Measurements from ENCODE around the gene GDF15. TPM values are rescaled to one million over a fixed set of nuclear protein-coding genes. Genes with fewer than 3 reads are reported as not detected.

GDF15 gene
- total RNA-seq, 1 donor from 2014 or later: 5.9 TPM

DNA sequence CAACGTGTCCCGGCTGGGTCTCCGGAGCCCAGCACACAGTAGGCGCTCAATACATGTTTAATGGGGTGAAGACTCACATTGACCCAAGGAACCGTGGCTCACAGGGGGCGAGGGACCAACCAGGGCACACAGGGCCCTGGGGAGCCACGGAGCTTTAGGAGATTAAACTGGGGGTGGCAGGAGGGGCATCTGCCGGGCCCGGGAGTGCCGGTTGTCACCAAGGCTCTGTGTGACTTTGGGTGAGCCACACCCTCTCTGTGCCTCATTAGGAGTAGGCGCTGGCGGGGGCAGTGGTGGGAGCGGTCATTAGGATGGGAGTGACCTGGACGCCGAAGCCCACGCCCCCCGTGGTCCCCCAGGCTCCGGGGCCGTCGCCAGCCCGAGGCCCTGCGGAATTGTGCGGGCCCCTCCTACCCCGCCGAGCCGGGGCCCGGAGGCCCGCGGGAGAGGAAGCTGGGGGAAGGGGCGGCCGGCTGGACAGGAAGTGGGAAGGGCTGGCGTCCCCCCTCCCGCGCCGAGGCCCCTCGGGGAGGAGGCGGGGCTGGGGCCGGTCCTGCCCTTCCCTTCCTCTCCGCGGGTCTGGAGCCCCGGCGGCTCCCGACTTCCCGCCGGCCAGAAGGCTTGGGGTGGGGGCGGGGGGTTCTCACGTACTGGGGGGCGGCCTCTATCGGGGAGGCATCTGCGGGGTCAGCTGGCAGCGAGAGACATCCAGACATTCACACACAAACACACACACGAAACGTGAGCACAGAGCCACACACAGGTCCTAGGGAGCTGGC, 31.5 kb downstream of the GDF15 start:
- peak; percentile 94 for DNase-seq (ENCODE audit: low spot score)

DNA sequence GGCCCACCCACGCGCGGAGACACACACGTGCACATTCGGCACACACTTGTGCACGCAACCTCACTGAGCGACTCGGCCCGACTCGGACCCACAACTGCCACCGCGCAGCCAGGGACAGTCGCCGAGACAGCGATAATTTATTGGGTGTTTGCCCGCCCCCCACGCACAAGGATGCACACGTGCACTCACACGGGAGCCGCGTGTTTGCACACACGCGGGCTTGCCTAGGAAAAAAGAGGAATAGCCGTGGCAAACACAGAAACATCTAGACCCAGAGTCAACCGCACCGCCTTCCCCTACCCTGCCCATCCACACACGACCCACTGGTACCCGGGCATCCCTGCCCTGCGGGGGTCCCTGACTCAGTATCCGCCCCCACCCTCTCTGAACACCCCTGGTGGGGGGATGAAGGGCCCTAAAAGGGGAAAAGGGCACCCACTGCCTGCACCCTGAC, 32.1 kb downstream of the GDF15 start:
- DNase-seq (ENCODE audit: low spot score): peak; percentile 90

DNA sequence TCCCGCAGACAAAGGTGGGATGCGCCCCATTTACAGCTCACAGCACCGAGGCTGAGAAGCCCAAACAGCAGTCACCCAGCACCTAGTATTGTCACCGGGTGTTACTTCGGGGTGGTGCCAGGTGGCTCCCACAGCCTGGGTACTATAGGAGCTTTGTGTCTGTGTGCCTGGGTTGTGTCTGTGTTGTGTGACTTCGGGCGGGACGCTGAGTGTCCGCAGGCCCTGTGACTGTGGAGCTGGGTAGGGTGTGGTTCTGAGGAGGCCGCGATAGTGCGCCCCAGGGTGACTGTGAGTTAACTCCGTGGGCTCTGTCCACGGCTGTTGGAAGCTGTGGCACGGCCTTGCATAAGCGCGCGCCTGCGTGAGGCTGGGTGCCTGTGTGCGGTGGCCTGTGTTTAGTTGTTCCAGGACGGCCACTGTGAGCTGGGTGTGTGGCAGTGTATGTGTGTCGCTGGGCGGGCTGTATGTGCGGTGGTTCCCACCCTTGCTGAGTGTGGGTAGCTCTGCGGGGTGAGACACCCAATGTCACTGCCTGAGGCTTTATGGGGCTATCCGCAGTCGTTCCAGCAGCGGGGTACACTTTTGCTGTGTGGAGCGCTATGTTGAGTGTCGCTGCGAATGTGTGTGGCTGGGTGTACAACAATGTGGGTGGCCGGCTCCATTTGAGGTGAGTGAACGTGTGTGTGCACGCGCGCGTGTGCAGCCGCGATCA, 32.7 kb downstream of the GDF15 start:
- peak; percentile 90 for DNase-seq (ENCODE audit: low spot score)

DNA sequence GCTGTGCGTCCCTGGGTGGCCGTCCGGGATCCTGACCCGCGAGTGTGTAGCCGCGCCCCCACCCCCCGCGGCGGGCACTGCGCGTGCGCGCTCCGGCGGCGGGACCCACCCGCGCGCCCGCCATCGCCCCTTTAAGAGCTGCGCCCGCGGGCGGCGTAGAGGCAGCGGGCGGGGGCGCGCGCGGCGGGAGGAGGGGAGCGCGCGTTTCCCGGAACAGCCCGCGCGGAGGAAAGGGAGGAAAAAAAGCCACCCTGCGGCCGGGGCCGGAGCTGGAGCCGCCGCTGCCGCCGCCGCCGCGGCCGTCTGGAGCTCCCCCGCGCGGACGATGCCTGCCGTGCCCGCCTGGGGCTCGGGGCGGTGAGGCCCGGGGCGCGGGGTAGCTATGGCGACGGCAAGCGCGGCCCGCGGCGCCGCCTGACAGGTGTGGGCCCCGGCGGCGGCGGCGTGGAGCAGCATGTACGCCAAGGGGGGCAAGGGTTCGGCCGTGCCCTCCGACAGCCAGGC, 33.3 kb downstream of the GDF15 start, which contains the start of gene SSBP4:
TSS of gene SSBP4 (plus strand) at position 204 of the 504 bp plus-strand sequence. CDS start at position 455, 251 bp downstream.
- peak; percentile 92 for DNase-seq (ENCODE audit: low spot score)

DNA sequence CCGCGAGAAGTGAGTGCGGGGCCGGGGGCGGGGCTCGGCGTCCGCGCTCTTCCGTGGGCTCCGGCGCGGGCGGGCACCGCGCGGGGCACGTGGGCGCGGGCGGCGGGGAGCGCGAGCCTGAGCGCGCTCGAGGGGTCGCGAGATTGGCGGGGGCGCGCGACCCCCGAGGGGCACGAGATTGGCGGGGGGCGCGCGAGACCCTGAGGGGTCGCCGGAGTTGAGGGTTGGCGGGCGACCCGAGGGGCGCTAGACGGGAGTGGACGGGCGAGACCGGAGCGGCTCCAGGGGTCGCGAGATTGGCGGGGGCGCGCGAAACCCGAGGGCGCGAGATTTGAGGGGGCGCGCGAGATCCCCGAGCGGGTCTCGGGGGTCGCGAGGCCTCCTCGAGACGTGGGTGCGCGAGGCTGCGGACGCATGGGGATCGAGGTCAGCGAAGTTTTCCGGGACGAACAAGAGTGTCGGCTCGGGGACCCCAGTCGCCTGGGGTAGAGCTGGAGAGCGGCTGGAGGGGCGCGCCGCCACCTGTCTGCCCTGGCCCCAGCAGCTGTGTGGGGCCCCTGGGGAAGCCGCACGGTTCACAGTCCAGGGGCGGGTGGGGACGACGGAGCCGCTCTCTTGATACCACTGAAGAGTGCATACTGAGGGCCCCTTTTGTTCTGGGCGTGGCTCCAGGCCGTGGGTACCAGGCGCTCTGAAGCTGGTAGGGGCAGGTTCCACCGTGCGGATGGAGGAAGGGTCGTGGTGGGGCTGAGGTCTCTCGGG, 33.9 kb downstream of the GDF15 start:
- no peak for DNase-seq (ENCODE audit: low spot score)

DNA sequence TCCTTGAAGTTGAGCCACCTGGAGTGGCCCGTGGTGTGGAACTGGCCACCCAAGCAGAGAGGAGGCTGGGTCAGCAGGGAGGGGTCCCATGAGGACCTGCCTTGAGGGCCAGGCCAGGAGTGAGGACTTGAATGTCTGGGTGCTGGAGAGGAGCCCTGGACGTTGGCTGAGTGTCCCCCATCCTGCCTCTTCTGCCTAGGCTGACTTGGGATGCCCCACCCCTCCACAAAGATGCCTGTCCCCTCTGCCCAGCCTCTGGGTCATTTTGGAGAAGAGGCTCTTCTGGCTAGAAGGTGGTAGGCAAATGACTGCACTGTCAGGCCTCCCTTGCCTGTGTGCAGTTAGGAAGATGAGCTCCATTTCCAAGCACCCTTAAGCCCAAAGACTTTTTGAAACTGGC, 35.0 kb downstream of the GDF15 start:
- no peak for DNase-seq (ENCODE audit: low spot score)

DNA sequence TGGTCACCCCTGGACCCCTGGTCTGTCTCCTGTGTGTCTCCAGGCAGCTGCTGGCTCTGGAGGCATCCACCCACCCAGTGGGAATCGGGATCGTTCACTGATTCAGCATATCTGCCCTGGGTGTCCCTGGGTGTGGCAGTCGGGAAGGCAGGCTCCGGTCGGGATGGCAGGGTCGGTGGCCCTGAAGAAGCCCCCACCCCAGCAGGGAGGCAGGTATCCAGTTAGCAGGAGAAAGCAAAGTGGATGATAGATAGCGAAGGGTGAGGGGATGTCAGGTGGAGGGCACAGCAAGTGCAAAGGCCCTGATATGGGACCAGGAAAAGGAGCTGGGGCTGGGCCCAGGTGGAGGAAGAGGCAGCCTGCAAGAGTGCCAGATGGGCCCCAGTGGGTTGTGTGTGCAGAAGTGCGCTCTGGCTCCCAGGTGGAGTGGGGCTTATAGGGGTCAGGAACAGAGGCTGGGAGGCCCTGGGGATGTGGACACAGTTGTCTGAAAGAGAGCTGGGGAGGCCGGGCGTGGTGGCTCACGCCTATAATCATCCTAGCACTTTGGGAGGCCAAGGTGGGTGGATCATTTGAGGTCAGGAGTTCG, 35.5 kb downstream of the GDF15 start:
- no peak for DNase-seq (ENCODE audit: low spot score)

DNA sequence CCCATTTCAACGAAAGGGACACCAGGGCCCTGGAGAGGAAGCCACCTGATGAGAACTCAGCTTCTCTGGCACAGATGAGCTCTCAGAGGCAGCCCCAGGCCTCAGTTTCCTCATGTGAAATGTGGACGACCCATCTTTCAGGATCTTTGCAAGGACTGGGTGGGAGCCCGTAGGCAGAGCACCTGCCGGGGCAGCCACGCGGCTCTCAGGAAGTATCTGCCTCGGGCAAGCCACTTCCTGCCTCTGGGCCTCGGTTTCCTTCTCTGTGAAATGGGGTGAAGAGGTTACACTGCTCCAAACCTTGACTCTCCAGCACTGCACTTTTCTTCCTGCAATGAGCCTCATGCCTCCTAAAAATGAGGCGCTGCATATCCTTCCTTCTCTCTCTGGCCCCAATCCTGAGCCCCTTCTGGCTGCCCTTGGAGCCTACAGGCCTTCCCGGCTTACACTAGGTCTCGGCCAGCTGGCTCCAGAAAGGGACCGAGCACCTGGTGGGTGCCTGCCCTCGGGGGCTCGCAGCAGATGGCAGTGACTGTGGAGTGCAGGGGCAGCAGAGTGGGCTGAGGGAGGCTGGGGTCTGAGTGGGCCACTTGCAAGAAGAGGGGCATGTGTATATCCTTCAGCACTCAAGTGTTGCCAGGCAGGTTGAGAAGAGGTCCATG, 36.7 kb downstream of the GDF15 start:
- no peak for DNase-seq (ENCODE audit: low spot score)

DNA sequence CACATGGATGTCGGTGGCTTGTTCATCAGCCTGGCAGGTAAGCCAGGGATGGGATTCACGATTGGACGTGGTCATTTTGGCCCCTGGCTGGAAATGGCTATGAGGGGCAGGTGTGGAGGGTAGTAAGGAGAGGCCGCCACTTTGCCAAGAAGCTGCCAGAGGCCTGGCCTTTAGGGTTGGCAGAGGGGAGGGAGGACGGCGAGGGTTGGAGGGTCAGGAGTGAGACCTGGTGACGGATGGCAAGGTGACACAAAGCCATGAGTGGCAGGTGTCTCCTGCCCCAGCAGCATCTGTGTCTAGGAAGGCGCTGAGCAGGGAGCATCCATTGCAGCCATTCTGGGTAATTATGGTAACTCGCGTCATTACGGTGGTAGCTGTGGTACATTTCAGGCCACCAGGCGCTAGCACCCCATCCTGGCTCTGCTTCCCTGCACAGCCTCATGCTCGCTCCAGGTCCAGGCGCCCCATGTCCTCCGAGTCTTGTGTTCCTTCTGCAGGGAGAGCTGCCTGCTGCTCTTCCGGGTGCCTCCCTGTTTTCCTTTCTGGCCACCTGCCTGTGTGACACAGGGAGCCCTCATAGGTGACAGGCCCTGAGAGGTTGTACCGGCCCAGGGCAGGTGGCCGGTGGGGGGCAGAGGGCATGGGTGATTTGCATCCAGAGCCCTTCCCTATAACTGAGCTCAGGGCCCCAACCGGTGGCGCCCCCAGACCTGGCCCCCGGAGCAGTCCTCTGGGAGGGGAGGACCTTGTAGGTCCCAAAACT, 37.5 kb downstream of the GDF15 start:
- no peak for DNase-seq (ENCODE audit: low spot score)

DNA sequence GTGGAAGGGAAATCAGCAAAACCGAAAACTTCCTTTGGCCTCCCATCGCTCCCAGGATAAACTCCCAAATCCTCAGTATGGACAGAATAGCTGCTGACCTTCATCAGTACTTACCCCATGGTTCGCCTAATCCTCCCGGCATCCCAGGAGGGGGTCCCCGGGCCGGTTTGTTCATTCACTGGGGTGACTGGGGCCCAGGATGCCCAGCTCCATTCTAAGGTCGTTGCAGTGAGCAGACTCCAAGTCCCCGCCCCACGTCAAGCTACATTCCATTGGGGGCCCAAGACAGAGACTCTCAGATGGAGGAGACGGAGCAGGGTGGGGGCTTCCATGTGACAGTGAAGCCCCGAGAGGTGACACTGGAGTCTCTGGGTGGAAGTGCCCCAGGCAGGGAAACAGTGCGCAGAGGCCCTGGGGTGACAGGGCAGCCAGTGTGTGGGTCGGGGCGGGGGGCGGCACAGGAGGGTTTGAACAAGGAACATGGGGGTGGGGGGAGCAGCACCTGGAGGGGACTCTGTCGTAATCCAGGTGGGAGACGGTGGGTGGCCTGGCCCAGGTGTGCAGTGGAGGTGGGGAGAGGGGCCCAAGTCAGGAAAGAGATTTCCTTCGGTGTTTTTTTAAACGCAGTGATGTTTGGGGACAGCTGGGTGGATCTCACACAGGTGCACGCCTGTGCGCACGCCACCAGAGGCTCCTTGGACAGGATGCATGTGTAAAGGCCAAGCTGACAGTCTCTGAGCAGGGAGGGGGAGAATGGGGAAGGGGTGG, 38.3 kb downstream of the GDF15 start:
- no peak for DNase-seq (ENCODE audit: low spot score)

DNA sequence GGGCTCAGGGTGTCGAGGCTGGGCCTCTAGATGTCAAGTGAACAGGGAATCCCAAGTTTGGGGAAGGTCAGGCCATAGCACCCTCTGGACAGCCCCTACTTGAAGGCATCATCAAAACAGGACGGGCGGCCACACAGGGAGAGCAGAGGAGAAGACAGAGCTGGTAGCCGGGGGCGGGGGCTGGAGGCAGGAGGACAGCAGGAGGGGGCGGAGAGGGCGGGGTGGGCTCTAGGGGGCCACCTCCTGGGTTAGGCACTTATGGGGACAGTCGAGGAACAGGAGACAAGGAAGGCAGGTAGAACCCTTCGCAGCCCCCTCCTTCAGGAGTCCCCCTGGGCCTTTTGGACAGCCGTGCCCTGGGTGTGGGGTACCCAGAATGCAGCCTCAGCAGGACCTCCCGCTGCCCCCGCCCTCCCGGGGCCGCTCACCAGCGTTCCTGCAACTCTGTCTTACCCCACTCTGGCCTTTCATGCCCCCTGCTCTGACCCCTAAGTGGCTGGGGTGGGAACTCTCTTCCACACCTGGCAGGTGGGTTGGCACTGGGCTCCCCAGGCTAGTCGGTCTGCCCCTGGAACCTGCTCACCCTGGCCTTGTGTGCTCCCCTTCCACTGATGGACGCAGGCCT, 39.0 kb downstream of the GDF15 start:
- no peak for DNase-seq (ENCODE audit: low spot score)

DNA sequence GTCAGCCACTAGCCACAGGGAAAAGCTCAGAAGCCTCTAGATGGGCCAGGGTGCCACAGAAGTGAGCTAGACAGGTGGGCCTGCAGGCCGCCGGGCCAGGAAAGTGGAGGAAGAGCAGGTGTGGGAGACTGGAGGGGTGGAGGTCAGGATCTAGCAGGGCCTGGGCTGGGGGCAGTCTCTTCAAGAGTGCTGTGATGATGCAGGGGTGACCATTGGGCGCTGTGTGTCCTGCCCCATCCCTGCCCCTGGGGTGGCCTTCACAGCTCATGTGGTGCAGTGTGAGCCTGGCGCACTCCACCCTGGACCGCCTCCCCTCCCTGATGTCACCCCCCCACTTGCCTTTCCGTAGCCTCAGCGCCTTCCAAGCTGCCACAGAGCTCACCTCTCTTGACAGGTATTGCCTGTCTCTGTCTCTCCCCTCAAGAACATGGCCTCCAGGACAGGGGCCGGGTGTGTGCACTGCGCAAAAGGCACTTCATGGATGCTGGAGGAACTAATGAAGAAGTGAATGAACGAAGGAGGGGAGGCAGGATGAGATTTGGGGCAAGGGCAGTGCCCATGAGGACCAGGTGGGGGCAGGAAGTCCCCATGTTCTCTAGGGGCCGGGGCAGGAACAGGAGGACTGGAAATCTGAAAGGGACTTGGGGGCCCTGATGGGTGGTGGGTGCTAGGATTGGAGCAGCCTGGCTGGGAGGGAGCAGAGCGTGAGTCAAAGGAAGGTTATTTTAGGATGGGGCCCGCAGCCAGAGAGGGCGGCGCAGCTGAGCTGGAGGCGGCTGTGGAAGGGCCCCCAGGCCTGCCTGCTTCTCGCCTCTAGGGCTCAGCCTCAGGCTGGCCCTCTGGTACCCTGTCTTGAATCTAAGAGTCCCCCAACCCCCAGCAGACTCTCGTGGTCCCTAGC, 39.8 kb downstream of the GDF15 start:
- DNase-seq (ENCODE audit: low spot score): no peak

DNA sequence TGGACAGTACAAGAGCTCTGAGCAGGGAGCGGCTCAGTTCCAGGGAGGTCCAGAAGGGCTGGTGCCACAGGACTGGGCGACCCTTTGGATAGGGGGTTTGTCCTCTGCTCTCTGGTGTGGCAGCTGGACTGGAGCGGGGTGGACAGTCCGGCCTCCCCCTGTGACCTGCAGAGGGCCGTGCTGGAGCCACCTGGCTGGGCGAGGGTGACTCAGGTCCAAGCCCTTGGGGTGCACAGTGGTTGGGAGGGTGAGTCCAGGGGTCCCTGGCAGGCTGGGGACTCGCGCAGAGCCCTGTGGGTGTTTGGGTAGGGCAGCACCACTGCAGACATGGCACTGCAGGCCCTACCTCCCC, 40.4 kb downstream of the GDF15 start:
- no peak for DNase-seq (ENCODE audit: low spot score)

DNA sequence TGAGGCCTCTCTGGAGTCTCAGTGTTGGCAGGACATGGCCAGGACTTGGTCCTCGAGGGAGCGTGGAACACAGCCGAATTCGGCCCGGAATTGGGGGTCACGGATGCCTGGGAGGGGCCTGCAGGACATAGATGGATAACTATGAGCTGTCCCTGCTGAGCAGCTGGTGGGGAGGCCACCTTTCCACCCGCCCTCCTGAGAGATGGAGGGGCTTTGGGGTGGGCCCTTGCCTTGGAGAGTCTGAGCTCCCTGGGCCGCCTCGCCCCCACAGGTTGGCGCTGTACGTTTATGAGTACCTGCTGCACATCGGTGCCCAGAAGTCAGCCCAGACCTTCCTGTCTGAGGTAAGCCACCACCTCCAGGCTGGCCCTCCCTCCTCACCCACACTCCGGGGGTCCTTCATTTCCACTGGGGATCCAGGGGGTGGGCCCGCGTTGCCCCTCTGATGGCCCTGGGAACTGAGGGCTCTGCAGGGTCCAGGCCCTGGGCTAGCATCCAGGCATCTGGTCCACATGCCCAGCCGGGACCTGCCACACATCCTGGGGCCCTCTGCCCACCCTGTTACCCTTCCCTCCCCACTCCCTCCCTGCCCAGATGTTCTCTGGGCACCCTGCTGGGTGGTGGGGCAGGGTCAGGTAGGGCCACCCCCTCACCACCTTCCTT, 41.3 kb downstream of the GDF15 start:
- no peak for DNase-seq (ENCODE audit: low spot score)

DNA sequence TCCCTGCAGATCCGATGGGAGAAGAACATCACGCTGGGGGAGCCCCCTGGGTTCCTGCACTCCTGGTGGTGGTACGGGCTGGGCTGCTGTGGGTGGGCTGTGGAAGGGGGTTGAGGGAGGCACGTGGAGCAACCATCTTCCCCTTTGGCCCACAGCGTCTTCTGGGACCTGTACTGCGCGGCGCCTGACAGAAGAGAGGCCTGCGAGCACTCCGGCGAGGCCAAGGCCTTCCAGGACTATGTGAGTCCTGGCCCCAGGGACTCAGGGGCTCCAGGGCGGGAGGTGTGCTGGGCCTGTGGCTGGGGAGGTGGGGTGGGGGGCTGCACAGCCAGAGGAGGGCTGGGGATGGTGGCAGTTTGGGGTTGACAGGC, 41.8 kb downstream of the GDF15 start:
- DNase-seq (ENCODE audit: low spot score): no peak

DNA sequence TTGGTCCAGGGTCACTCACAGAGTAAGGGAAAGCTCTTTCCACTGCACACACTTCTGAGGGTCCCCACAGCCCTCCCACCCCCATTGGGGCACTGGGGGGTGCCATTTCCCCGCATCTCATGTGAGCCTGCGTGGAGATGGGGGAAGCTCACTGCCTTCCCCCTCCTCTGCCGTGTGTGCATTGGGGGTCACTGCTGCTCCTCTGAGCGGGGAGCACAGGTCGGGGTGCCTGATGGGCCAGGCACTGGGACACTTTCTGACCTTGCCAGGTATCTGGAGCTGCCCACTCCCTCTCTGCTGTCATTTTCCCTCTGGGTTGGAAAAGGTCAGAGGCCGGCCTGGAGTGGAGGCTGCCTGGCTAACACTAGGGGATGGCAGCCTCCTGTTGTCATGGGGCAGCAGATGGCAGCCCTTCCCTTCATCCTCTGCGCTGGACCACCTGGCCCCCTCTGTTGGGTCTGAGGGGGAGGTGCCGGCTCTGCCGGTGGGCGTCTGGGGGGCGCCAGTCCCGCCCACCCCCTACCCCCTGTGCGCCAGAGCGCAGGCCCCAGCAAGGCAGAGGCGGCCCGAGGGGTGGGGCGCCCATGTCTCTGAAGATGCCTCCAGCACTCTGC, 42.3 kb downstream of the GDF15 start:
- DNase-seq (ENCODE audit: low spot score): no peak
